MM.1S (cell line): ENCODE data around the gene CCDC150.

Experiments
- EZH2 ChIP-seq: fragments of 300-600 bp; sonication (generic); optimal IDR thresholded peaks from 2 replicates; pipeline ENCODE3; 2017; ENCODE audit warnings: low read depth, mild to moderate bottlenecking, antibody characterized with exemption, low read length, mixed read lengths
- TF ChIP-seq, protein P1 (sequence below): fragments of 300-600 bp; sonication (generic); IDR thresholded peaks from 2 replicates; pipeline ENCODE4 v1.5.1; 2016; ENCODE audit warnings: antibody characterized with exemption, low read length, mixed read lengths

DNA sequence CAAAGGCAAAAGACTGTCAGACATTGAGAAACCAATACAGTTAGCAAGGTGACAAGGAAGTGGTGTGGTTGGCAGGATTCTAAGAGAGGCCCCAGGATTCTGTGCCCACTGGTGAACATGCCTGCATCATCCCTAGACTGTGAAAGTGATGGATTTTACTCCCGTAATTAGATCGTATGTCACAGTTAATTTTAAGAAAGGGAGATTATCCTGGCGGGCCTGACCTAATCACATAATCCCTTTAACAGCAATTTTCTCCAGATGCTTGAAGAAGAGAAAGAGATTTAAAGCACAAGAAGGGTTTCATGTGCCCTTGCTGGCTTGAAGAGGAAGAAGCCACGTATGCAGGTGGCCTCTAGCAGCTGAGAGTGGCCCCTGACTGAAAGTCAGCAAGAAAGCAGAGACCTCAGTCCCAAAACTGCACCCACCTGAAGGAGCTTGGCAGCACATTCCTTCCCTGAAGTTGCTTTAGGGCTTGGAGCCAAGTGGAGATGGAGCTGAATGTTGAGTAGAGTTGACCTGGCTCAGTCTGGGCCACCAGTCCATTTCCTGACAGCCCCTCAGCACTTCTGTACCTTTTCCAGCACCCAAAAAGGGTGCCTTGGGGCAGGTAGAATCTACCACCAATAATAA lies 110.9 kb downstream of the CCDC150 start:
- no peak for TF ChIP-seq EZH2
- TF ChIP-seq, protein P1, sequence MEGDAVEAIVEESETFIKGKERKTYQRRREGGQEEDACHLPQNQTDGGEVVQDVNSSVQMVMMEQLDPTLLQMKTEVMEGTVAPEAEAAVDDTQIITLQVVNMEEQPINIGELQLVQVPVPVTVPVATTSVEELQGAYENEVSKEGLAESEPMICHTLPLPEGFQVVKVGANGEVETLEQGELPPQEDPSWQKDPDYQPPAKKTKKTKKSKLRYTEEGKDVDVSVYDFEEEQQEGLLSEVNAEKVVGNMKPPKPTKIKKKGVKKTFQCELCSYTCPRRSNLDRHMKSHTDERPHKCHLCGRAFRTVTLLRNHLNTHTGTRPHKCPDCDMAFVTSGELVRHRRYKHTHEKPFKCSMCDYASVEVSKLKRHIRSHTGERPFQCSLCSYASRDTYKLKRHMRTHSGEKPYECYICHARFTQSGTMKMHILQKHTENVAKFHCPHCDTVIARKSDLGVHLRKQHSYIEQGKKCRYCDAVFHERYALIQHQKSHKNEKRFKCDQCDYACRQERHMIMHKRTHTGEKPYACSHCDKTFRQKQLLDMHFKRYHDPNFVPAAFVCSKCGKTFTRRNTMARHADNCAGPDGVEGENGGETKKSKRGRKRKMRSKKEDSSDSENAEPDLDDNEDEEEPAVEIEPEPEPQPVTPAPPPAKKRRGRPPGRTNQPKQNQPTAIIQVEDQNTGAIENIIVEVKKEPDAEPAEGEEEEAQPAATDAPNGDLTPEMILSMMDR: no peak
